ENCODE data around the gene COX6B2.

The COX6B2 gene

DNA sequence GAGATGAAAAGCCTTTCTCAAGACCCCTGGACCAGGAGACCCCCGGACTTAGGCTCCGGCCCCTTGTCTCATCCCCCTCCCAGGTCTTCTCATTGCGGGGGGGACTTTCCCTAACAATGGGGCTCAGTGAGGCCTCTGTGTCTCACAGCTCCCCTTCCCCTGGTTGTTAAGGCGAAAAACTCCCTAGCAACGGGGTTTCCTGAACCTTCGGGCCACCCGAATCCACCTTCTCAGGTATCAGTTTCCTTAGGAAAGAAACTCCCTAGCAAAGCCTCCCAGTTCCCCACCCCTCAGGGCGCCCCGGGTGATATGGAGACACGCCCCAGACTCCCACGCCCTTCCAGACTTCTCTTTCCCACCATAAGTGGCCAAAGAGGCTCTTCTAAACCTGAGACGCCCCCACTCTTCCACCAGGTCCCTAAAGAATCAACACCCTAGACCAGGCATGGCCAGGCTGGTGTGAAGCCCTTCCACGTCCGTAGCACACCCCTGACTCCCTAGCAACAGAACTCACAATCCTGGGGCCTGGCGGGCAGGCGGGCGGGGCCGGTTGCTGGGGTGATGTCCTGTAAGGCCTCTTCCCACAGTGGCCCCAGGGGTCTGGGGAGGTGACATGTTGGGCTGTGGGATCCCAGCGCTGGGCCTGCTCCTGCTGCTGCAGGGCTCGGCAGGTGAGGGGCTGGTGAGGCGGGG is 21.9 kb upstream of the COX6B2 start, which contains the start of gene TMEM190:
Gene TMEM190, plus strand, starts transcription at position 586 of the 693 bp plus-strand sequence. Its CDS starts 28 bp downstream, at position 614.
- ATAC-seq (replicated peaks): no peak
- H3K36me3 Mint-ChIP-seq (ENCODE audit: insufficient read depth): peaks cover 8% of the 10 kb centered on the region
- H3K4me3 Mint-ChIP-seq: no peak within 1 kb of the TSS
- peaks cover 24 to 49% of the 10 kb centered on the region in 2 donors for H3K27me3 Mint-ChIP-seq
- H3K4me1 Mint-ChIP-seq (ENCODE audit: low read depth in 2 of 2): peaks cover 0 to 4% of the 10 kb centered on the region in 2 donors
- DNase-seq: no peak
- no peaks in the 10 kb centered on the region for H3K9me3 Mint-ChIP-seq
- peak within 1 kb of the TSS in 1 of 2 donors; percentile 65 for H3K27ac Mint-ChIP-seq

DNA sequence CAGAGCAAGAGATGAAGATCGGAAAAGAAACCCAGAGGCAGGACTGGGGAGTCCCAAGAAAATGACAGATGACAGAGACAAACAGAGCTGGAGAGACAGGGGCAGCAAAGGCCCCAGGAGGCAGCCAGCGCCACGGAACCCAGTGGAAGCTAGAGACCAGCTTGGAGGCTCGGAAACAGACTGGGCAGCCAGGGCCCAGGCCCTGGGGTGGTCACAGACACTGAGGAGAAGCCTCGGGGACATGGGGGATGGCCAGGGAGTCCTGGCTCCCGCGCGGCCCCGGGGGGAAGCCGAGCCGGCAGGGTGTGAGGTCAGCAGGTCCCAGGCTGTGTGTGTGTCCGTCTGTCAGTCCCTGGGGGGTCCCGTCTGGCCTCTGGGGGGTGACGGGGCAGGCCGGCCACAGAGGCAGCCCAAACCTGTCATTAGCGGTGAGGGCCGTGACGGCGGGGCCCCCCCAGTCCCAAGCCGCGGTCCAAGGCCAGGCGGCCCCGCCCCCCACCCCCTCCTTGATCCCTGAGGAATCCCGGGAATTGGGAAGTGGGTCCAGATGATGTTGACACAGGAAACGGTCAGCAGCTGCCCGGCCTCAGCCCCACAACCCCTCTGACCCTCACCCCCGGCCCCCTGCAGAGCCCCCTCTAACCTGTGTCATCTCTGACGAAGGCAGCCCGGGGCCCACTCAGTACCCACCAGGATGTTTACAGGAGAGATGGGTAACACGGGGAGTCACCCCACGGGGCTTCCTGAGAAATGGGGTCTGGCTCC is 19.7 kb upstream of the COX6B2 start:
- Mint-ChIP-seq H3K27ac (no peak overlapping the region), H3K27me3 (peaks cover 42 to 69% of the 10 kb centered on the region in 2 donors), H3K36me3 (ENCODE audit: insufficient read depth) (peaks cover 5% of the 10 kb centered on the region), H3K4me3 (no peak overlapping the region), H3K4me1 (ENCODE audit: low read depth in 2 of 2) (peaks cover 5 to 8% of the 10 kb centered on the region in 2 donors), H3K9me3 (no peaks in the 10 kb centered on the region)
- DNase-seq (no peak), ATAC-seq (replicated peaks) (no peak)

DNA sequence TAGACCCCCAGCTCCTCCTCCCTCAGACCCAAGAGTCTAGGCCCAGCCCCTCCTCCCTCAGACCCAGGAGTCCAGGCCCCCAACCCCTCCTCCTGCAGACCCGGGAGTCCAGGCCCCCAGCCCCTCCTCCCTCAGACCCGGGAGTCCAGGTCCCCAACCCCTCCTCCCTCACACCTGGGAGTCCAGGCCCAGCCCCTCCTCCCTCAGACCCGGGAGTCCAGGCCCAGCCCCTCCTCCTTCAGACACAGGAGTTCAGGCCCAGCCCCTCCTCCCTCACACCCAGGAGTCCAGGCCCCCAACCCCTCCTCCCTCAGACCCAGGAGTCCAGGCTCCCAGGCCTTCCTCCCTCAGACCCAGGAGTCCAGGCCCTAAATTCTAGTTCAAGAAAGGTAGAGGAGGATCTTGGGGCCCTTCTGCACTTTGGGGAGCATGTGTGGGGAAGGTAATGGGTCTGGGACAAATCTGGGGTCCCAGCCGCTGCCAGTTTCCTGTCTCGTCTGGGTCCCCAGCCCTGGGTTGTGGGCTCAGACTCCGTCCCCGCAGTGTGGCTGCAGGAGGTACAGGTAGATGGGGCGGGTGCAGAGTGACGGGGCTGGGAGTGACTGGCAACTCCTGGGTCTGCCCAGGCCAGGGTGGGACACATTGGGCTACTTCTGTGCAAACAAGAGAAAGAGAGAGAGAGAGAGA is 18.9 kb upstream of the COX6B2 start:
- H3K27ac Mint-ChIP-seq: no peak overlapping the region
- peaks cover 5 to 8% of the 10 kb centered on the region in 2 donors for H3K4me1 Mint-ChIP-seq (ENCODE audit: low read depth in 2 of 2)
- no peak overlapping the region for H3K4me3 Mint-ChIP-seq
- peaks cover 42 to 75% of the 10 kb centered on the region in 2 donors for H3K27me3 Mint-ChIP-seq
- peaks cover 5% of the 10 kb centered on the region for H3K36me3 Mint-ChIP-seq (ENCODE audit: insufficient read depth)
- no peak for DNase-seq
- ATAC-seq (replicated peaks): no peak
- no peaks in the 10 kb centered on the region for H3K9me3 Mint-ChIP-seq

DNA sequence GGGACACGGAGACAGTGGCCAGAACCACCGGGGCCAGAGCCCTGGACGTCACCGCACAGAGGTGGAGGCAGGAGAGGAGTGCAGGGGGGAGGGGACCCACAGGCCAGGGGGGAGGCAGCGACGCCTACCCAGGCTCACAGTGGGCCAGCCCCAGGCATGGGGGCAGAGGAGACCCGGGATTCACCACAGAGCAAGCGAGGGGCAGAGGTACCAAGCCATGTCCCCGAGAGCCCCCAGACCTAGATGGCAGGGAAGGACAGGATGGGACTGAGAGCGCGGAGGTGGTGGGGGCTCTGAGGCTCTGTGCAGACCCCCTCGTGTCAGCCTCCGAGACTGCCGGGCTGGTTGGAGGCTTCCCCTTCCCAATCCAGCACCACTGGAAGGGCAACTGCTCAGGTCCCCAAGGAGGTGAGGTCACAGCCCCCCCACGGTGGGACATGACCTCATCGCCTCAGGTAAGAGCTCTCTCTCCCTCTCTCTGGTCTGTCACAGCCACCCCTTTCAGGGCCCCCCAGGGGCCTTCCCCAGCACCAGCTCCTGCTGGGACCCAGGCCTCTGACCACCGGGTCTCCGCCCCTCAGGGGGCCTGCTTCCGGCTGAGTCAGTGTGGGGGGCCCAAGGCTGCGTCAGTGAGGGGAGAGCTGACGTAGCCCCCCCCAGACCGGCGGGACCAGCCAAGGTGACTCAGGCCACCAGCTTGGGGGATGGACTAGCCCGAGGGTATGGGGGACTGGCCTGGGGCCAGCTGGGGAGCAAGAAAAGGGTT is 18.0 kb upstream of the COX6B2 start:
- Mint-ChIP-seq H3K27ac (no peak overlapping the region), H3K4me3 (no peak overlapping the region), H3K36me3 (ENCODE audit: insufficient read depth) (no peaks in the 10 kb centered on the region), H3K4me1 (ENCODE audit: low read depth in 2 of 2) (peaks cover 5 to 8% of the 10 kb centered on the region in 2 donors), H3K9me3 (no peaks in the 10 kb centered on the region), H3K27me3 (peaks cover 47 to 84% of the 10 kb centered on the region in 2 donors)
- no peak for DNase-seq
- peak; percentile 24 for ATAC-seq (replicated peaks)

DNA sequence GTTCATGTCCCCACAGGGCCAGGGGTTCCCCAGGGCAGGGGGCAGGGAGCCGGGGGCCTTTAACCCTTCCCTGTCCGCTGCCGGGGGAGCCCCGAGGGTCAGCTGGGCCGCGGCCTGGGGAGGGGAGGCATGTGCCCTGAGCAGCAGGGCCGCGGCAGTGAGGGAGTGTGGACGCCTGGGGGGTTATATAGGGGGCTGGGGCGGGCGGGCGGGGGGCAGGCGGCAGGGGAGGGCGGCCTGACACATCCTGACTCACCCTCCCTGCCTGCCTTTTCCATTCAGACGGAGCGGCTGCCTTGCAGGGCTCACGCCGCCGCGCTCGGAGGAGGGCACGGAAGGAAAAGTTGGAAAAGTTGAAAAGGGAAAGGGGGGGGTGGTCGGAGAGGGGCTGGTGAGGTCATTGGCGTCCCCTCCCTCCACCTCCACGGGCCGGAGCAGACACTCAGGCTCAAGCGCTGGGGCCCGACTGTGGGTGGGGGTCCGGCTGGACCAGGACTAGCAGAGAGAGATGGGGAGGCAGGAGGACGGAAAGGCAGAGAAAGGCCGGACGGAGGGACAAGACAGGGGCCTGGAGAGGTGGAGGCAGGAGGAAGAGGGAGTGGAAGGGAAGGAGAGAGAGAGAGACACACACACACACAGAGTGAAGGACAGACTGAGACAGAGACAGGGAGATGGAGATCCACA is 15.9 kb upstream of the COX6B2 start, which contains the start of gene IL11:
Gene IL11, minus strand, starts transcription at position 159 of the 684 bp plus-strand sequence. Its CDS starts 153 bp downstream, at position 6.
- ATAC-seq (replicated peaks): no peak
- Mint-ChIP-seq H3K4me3 (peak within 1 kb of the TSS; percentile 73 to 86), H3K4me1 (ENCODE audit: low read depth in 2 of 2) (peaks cover 5 to 8% of the 10 kb centered on the region in 2 donors), H3K36me3 (ENCODE audit: insufficient read depth) (no peaks in the 10 kb centered on the region), H3K27me3 (peaks cover 50 to 82% of the 10 kb centered on the region in 2 donors), H3K9me3 (no peaks in the 10 kb centered on the region), H3K27ac (no peak within 1 kb of the TSS)
- no peak for DNase-seq

DNA sequence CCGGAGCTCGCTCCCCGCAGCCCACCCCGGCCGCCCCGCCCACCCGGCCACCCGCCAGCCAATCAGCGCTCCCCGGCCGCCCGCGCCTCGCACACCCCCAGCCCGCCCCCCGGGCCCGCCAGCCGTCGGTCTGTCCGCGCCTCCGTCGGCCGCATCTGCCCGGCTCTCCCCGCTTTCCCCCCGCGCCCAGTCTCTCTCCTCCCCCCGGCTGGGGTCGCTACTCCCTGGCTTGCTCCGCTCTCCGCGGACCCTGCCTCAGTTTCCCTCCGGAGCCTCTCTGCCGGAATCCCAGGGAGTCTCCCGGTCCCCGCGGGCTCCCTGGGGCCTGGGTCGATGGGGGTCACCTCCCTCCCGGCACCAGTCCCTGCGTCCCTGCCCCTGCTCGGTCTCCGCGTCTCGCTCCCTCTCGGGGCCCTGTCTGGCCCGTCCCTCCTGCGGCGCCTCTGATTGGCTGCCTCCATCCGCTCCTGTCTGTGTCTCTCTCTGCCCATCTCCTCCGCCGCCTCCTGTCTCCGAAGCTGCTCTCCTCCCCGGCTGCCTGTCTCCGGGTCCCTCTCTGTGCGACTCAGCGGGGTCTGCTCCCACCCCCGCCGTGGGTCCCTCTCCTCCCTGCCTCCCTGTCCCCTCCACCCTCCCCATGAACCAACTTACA is 15.3 kb upstream of the COX6B2 start:
- H3K27ac Mint-ChIP-seq: no peak overlapping the region
- H3K36me3 Mint-ChIP-seq (ENCODE audit: insufficient read depth): no peaks in the 10 kb centered on the region
- DNase-seq (no peak), ATAC-seq (replicated peaks) (peak; percentile 68)
- no peaks in the 10 kb centered on the region for H3K9me3 Mint-ChIP-seq
- peaks cover 5 to 8% of the 10 kb centered on the region in 2 donors for H3K4me1 Mint-ChIP-seq (ENCODE audit: low read depth in 2 of 2)
- peak overlapping the region; percentile 73 to 86 for H3K4me3 Mint-ChIP-seq
- peaks cover 53 to 76% of the 10 kb centered on the region in 2 donors for H3K27me3 Mint-ChIP-seq

DNA sequence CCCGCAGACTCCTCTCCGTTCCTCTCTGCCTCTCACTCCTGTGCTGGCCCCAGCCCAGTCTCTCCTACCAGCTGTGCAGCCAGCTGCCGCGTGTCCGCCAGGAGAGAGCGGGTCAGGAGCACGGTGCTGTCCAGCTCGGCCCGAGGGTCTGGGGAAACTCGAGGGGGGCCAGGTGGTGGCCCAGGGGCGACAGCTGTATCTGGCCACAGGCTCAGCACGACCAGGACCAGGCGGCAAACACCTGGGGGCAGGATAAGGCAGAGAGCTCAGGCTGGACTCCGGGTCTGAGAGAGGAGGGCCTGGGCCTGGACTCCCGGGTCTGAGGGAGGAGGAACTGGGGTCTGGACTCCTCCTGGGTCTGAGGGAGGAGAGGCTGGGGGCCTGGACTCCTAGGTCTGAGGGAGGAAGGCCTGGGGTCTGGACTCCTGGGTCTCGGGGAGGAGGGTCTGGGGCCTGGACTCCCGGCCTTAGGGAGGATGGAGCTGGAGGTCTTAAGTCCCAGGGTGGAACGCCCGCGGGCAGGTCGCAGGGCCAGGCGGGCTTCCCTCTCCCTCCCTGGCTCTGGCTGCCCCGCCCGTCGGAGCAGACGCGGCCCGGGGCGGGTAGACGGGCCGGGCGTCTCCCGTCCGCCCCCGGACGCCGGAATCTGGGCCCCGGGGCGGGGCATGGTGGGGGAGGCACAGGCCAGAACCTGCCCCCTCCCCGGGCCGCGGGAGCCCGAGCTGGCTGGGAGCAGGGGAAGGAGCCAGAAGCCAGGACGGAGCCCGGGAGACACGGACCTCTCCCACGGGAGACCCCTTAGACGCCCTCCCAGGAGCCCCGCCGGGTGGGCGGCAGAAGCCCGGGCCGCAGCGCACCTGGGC is 14.4 kb upstream of the COX6B2 start:
- H3K27ac Mint-ChIP-seq: no peak overlapping the region
- H3K4me3 Mint-ChIP-seq: peak overlapping the region; percentile 38 to 61
- H3K4me1 Mint-ChIP-seq (ENCODE audit: low read depth in 2 of 2): peaks cover 5 to 8% of the 10 kb centered on the region in 2 donors
- ATAC-seq (replicated peaks) (peak; percentile 54), DNase-seq (no peak)
- H3K9me3 Mint-ChIP-seq: no peaks in the 10 kb centered on the region
- H3K36me3 Mint-ChIP-seq (ENCODE audit: insufficient read depth): no peaks in the 10 kb centered on the region
- H3K27me3 Mint-ChIP-seq: peaks cover 51 to 72% of the 10 kb centered on the region in 2 donors

DNA sequence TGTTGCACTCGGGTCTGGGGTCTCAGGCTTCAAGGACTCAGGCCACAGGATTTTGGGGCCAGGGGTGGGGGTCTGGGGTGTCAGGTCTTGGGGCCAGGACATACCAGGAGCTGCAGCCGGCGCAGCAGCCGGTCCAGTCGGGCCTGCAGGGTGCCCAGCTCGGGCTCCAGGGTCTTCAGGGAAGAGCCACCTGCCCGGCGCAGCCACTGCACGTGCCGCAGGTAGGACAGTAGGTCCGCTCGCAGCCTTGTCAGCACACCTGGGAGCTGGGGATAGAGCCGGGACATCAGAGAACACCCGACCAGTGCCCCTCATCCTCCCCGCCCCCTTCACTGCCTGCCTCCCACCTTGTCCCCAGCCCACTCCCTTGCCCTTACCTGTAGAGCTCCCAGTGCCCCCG is 13.6 kb upstream of the COX6B2 start:
- H3K9me3 Mint-ChIP-seq: no peaks in the 10 kb centered on the region
- no peak overlapping the region for H3K4me3 Mint-ChIP-seq

DNA sequence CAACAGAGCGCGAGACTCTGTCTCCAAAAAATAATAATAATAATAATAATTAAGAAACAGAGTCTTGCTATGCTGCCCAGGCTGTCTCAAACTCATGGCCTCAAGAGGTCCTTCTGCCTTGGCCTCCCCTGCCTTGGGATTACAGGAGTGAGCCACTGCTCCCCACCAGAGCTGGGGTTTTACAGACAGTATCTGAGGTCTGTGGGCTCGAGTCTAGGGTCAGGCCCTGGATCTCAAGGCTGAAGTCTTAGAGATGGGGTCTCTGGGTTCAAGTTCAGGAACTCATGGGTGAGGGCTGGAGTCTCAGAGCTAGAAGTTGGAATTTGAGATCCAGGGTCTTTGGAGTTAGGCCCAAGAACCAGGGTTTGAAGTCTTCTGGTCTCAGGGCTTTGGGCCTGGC is 12.3 kb upstream of the COX6B2 start:
- no peak for DNase-seq
- Mint-ChIP-seq H3K27ac (no peak overlapping the region), H3K4me1 (ENCODE audit: low read depth in 2 of 2) (peaks cover 4 to 5% of the 10 kb centered on the region in 2 donors), H3K36me3 (ENCODE audit: insufficient read depth) (no peaks in the 10 kb centered on the region), H3K9me3 (no peaks in the 10 kb centered on the region), H3K27me3 (peaks cover 38 to 51% of the 10 kb centered on the region in 2 donors), H3K4me3 (no peak overlapping the region)
- ATAC-seq (replicated peaks): no peak

More for the DNA sequence above, 13.6 kb upstream of the COX6B2 start:
- Mint-ChIP-seq H3K27me3 (peaks cover 46 to 64% of the 10 kb centered on the region in 2 donors), H3K27ac (no peak overlapping the region), H3K4me1 (ENCODE audit: low read depth in 2 of 2) (peaks cover 4 to 5% of the 10 kb centered on the region in 2 donors), H3K36me3 (ENCODE audit: insufficient read depth) (no peaks in the 10 kb centered on the region)
- DNase-seq (no peak), ATAC-seq (replicated peaks) (no peak)

DNA sequence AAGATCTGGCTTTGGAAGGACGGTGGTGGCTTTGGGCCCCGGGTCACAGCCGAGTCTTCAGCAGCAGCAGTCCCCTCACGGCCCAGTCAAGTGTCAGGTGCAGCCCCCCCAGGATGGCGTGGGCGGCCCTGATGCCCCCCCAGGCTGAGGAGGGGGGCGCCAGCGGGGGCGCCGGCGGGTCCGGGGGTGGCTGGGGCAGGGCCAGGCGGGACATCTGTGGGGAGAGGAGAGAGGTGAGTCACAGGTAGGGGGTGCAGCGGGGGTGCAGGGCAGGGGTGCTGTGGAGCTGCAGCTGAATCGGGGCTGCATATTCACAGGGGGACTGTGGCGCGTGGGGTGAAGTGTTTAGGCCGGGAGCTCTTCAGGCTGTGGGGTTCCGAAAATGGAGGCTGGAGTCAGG is 11.4 kb upstream of the COX6B2 start:
- H3K9me3 Mint-ChIP-seq: no peaks in the 10 kb centered on the region
- peaks cover 4 to 5% of the 10 kb centered on the region in 2 donors for H3K4me1 Mint-ChIP-seq (ENCODE audit: low read depth in 2 of 2)
- DNase-seq: no peak
- H3K36me3 Mint-ChIP-seq (ENCODE audit: insufficient read depth): no peaks in the 10 kb centered on the region
- H3K4me3 Mint-ChIP-seq: no peak overlapping the region
- H3K27me3 Mint-ChIP-seq: peaks cover 30 to 42% of the 10 kb centered on the region in 2 donors
- H3K27ac Mint-ChIP-seq: no peak overlapping the region
- ATAC-seq (replicated peaks): no peak

DNA sequence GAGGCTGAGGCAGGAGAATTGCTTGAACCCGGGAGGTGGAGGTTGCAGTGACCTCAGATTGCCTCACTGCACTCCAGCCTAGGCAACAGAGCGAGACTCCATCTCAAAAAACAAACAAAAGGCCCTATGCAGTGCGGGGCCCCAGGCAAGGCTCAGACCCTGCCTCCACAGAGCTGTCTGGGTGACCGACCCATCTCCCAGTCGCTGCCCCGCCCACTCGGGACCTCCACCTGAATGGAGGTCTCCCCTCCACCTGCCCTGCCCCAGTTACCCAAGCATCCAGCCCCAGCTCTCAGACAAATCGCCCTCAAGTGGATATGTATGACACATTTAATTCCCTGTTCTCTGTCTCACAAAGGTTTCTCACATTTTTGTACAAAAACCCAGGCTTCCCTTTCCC is 10.7 kb upstream of the COX6B2 start:
- no peaks in the 10 kb centered on the region for H3K9me3 Mint-ChIP-seq
- H3K4me1 Mint-ChIP-seq (ENCODE audit: low read depth in 2 of 2): peaks cover 3 to 4% of the 10 kb centered on the region in 2 donors
- H3K27me3 Mint-ChIP-seq: peaks cover 22 to 35% of the 10 kb centered on the region in 2 donors
- H3K27ac Mint-ChIP-seq: no peak overlapping the region
- H3K36me3 Mint-ChIP-seq (ENCODE audit: insufficient read depth): no peaks in the 10 kb centered on the region
- H3K4me3 Mint-ChIP-seq: no peak overlapping the region
- ATAC-seq (replicated peaks) (no peak), DNase-seq (no peak)

All from effector memory CD8-positive, alpha-beta T cell (primary cell).